Activated naive CD4-positive, alpha-beta T cell treated with anti-CD3 and anti-CD28 coated beads, Interleukin-2, amount 10 ng/mL, durations not matched to agents 7 days and 5 days (primary cell): ENCODE data around the gene MUC5B.
"Not testable (repeated sequence)": the region's sequence is repeated elsewhere in the genome, so short reads cannot be mapped to it uniquely, and the experiment has no call there.

Source experiments
- CTCF ChIA-PET: fragments of 350-600 bp; sonication (Branson Sonifier 250); formaldehyde crosslinking; loops from one replicate; lab custom pipeline; 2021; ENCODE audit warnings: antibody characterized with exemption; lab: Charles Lee
- DNase-seq: peaks from one replicate; pipeline ENCODE4 v3.0.0-alpha.2; 2020
- H3K27ac Mint-ChIP-seq: one replicate; pipeline ENCODE4 v1.8.0; 2021; ENCODE audit warnings: mild to moderate bottlenecking, moderate library complexity, mixed read lengths
- H3K27me3 Mint-ChIP-seq: one replicate; pipeline ENCODE4 v1.8.0; 2021; ENCODE audit warnings: mild to moderate bottlenecking, mixed read lengths
- H3K36me3 Mint-ChIP-seq: one replicate; pipeline ENCODE4 v1.8.0; 2021; ENCODE audit warnings: mixed read lengths
- H3K4me1 Mint-ChIP-seq: one replicate; pipeline ENCODE4 v1.8.0; 2021; ENCODE audit warnings: mixed read lengths
- H3K4me3 Mint-ChIP-seq: one replicate; pipeline ENCODE4 v1.8.0; 2021; ENCODE audit warnings: mild to moderate bottlenecking, moderate library complexity, mixed read lengths
- H3K9me3 Mint-ChIP-seq: one replicate; pipeline ENCODE4 v1.8.0; 2021; ENCODE audit warnings: mixed read lengths

Gene MUC5B

DNA sequence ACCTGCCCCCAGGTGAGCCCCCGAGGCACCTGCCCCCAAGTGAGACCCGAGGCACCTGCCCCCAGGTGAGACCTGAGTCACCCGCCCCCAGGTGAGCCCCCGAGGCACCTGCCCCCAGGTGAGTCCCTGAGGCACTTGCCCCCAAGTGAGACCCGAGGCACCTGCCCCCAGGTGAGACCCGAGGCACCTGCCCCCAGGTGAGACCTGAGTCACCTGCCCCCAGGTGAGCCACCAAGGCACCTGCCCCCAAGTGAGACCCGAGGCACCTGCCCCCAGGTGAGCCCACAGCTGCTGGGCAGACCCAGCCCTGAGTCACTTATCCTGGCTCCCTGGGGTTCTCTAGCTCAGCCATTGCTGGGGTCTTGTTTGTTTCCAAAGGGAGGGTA is 36.2 kb downstream of the MUC5B start:
- no peak overlapping the region for H3K4me3 Mint-ChIP-seq
- no peak for DNase-seq

DNA sequence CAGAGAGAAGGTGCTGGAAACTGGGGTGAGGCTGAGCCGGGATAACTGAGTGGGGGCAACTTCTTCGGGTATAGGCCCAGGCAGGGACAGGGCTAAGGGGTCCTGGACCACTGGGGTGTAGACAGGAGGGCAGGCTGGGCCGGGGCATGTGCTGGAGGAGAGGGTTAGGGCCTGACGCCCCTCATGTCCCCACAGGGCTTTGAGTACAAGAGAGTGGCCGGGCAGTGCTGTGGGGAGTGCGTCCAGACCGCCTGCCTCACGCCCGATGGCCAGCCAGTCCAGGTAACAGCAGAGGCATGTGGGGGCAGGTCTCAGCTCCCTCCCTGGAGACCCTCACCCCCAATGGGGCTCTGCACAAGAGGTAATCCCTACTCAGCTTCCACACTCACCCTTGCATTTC is 36.7 kb downstream of the MUC5B start:
- no peak overlapping the region for H3K27ac Mint-ChIP-seq
- no peaks in the 10 kb centered on the region for H3K27me3 Mint-ChIP-seq

More for the DNA sequence above, 36.2 kb downstream of the MUC5B start:
- Mint-ChIP-seq H3K27me3 (no peaks in the 10 kb centered on the region), H3K4me1 (peaks cover 14% of the 10 kb centered on the region), H3K9me3 (no peaks in the 10 kb centered on the region), H3K36me3 (no peaks in the 10 kb centered on the region), H3K27ac (no peak overlapping the region)
- CTCF ChIA-PET = no interaction called here

DNA sequence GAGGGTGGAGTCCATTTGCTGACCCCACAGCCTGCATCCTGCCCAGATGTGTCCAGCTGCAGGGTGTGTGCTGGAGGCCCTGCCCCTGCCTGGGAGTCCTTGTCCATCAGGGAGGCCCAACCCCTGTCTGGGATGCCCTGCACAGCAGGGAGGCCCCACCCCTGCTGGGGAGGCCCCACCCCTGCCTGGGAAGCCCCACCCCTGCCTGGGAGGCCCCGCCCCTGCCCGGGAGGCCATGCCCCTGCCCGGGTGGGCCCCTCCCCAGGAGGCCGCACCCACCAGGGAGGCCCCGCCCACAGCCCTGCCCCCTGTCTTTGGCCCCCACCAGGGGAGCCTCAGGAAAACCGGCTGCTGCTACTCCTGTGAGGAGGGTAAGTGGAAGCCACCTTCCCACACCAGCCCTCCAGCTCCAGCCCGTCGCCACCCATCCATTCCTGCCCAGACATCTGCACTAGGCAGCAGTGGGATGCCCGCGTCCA is 37.2 kb downstream of the MUC5B start:
- Mint-ChIP-seq H3K27ac (no peak overlapping the region), H3K9me3 (peaks cover 7% of the 10 kb centered on the region), H3K36me3 (peaks cover 4% of the 10 kb centered on the region), H3K4me1 (peaks cover 18% of the 10 kb centered on the region), H3K27me3 (no peaks in the 10 kb centered on the region), H3K4me3 (no peak overlapping the region)
- CTCF ChIA-PET = no interaction called here
- DNase-seq = peak; percentile 44

More for the DNA sequence above, 36.7 kb downstream of the MUC5B start:
- CTCF ChIA-PET = no interaction called here
- DNase-seq = no peak
- peaks cover 18% of the 10 kb centered on the region for H3K4me1 Mint-ChIP-seq
- peaks cover 3% of the 10 kb centered on the region for H3K9me3 Mint-ChIP-seq
- peaks cover 3% of the 10 kb centered on the region for H3K36me3 Mint-ChIP-seq
- H3K4me3 Mint-ChIP-seq = no peak overlapping the region

DNA sequence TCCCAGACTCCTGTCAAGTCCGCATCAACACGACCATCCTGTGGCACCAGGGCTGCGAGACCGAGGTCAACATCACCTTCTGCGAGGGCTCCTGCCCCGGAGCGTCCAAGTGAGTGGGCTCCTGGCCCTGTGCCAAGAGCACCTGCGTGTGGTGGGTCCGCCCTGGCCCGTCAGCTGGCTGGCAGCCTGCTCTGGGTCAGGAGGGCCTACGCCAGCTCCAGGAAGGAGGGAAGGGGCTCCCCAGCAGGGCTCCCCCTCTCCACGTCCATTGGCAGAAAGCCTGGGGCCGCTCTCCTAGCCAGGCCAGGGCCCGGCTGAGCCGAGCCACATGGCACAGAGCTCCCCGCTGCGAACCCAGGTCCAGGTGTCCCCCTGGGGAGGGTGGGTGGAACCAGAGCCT is 37.8 kb downstream of the MUC5B start:
- H3K27ac Mint-ChIP-seq = no peak overlapping the region
- no peak for DNase-seq
- peaks cover 4% of the 10 kb centered on the region for H3K36me3 Mint-ChIP-seq
- peaks cover 18% of the 10 kb centered on the region for H3K4me1 Mint-ChIP-seq
- peaks cover 10% of the 10 kb centered on the region for H3K9me3 Mint-ChIP-seq
- H3K27me3 Mint-ChIP-seq = no peaks in the 10 kb centered on the region
- no peak overlapping the region for H3K4me3 Mint-ChIP-seq
- CTCF ChIA-PET = no interaction called here

DNA sequence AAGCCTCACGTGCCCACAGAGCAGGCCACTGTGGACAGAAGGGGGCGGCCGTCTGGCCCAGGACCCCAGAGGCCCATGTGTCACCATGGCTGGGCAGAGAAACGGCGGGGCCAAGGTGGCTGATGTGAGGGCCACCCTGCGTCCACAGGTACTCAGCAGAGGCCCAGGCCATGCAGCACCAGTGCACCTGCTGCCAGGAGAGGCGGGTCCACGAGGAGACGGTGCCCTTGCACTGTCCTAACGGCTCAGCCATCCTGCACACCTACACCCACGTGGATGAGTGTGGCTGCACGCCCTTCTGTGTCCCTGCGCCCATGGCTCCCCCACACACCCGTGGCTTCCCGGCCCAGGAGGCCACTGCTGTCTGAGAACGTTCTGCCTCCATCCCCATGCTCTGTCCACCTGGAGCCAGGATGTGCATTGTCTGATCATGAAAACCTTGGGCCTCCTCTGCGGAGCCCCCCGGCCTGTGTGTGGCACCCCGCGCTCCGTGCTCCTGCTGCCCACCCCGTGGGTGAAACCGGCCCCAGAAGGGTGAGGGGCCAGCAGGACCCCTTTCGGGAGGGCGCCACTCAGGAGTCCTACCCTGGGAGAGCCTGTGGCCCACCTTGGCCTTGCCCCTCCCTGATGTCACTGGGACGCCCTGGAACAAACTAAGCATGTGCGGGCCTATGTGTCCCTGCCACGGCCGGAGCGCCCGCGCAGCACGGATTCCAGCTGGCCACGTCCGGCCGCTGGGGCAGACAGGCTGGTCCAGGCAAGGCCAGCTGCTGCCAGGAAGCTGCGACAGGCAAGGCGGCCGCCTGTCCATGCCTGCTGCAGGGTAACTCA is 38.6 kb downstream of the MUC5B start:
- no peak for DNase-seq
- CTCF ChIA-PET = no interaction called here
- H3K36me3 Mint-ChIP-seq = peaks cover 4% of the 10 kb centered on the region
- H3K27ac Mint-ChIP-seq = peak overlapping the region; percentile 81
- no peaks in the 10 kb centered on the region for H3K27me3 Mint-ChIP-seq
- peaks cover 18% of the 10 kb centered on the region for H3K4me1 Mint-ChIP-seq
- H3K9me3 Mint-ChIP-seq = peaks cover 10% of the 10 kb centered on the region
- H3K4me3 Mint-ChIP-seq = peak overlapping the region; percentile 68

DNA sequence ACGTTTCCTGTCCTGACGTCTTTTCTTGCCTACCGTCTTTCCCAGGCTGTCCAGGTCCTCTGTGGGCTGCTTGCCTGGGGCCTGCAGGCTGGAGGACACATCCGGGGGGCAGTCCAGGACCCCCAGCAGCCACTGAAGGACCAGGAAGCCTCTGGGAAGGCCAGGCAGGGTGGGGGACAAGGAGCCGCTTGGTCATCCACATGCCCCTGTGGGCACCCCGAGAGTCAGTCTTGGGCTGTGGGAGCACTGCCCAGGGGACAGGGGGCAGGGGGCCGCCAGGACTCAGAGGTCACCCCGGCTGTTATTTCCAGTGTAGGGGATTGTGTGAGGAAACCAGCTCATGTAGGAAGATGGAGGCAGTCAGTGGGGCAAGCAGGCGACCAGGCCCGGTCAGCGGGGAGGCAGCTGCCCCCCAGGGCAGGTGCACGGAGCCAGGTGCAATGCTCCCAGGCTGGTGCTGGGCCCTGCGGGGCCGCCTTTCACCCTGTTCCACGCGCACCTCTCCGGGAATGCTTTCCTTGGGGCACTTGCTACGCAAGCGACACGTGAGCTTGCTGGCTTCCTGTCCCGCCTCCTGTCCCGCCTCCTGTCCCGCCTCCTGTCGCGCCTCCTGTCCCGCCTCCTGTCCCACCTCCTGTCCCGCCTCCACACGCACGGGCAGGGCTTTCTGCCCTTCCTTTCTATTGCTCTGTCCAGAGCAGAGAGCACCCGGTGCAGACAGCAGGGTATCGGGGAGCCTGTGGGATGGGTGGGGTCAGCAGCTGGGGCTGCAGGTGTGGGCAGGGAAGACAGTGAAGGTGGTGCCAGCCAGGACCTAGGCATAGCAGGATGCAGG is 39.5 kb downstream of the MUC5B start:
- no peaks in the 10 kb centered on the region for H3K27me3 Mint-ChIP-seq
- H3K4me1 Mint-ChIP-seq = peaks cover 18% of the 10 kb centered on the region
- DNase-seq = peak; percentile 93
- H3K9me3 Mint-ChIP-seq = peaks cover 10% of the 10 kb centered on the region
- peaks cover 4% of the 10 kb centered on the region for H3K36me3 Mint-ChIP-seq
- H3K4me3 Mint-ChIP-seq = peak overlapping the region; percentile 68
- H3K27ac Mint-ChIP-seq = peak overlapping the region; percentile 82
- CTCF ChIA-PET = interaction anchor here (1.0 kb wide), 1 partner anchor 47 kb away, joined by 3 read pairs; the partner anchor contains the start of gene TOLLIP

DNA sequence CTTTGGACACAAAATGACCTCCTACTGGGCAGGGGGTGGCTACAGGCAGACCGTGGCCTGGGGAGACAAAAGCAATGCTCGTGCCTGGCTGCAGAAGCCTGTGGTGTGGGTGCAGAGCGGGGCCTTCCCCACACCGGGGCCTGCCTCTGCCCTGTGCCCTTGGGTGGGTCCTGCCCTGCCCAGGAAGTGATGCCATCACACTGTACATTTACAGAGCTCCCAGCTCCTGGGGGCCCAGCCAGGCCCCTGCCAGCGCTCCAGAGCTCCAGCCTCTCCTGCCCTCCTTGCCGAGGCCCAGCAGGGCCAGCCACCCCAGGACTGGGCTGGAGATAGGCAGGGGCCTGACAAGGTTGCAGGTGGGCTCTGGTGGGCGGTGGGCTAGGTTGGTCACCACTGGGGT is 40.1 kb downstream of the MUC5B start:
- Mint-ChIP-seq H3K27ac (peak overlapping the region; percentile 82), H3K4me1 (peaks cover 18% of the 10 kb centered on the region), H3K9me3 (peaks cover 10% of the 10 kb centered on the region), H3K27me3 (no peaks in the 10 kb centered on the region), H3K4me3 (peak overlapping the region; percentile 68), H3K36me3 (peaks cover 4% of the 10 kb centered on the region)
- CTCF ChIA-PET = interaction anchor here (1.0 kb wide), 1 partner anchor 46 kb away, joined by 3 read pairs; the partner anchor contains the start of gene TOLLIP
- DNase-seq = no peak

DNA sequence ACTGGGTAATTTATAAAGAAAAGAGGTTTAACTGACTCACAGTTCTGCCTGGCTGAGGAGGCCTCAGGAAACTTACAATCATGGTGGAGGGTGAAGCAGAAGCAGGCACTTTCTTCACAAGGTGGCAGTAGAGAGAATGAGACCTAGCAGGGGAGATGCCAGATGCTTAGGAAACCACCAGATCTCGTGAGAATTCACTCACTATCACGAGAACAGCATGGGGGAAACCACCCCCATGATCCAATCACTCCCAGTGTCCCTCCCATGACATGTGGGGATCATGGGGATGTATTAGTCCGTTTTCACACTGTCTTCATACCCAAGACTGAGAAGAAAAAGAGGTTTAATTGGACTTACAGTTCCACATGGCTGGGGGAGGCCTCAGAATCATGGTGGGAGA is 41.6 kb downstream of the MUC5B start:
- peaks cover 18% of the 10 kb centered on the region for H3K4me1 Mint-ChIP-seq
- H3K27me3 Mint-ChIP-seq, H3K4me3 Mint-ChIP-seq, CTCF ChIA-PET, H3K27ac Mint-ChIP-seq, H3K36me3 Mint-ChIP-seq: not testable (repeated sequence)
- peaks cover 10% of the 10 kb centered on the region for H3K9me3 Mint-ChIP-seq
- peak; percentile 39 for DNase-seq

DNA sequence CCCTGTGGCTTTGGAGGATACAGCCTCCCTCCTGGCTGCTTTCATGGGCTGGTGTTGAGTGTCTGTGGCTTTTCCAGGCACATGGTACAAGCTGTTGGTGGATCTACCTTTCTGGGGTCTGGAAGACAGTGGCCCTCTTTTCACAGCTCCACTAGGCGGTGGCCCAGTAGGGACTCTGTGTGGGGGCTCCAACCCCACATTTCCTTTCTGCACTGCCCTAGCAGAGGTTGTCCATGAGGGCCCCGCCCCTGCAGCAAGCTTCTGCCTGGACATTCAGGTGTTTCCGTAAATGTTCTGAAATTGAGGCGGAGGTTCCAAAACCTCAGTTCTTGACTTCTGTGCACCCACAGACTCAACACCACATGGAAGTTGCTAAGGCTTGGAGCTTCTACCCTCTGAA is 42.6 kb downstream of the MUC5B start:
- peaks cover 10% of the 10 kb centered on the region for H3K9me3 Mint-ChIP-seq
- H3K36me3 Mint-ChIP-seq, H3K27ac Mint-ChIP-seq, H3K27me3 Mint-ChIP-seq, CTCF ChIA-PET, H3K4me3 Mint-ChIP-seq, DNase-seq: not testable (repeated sequence)
- H3K4me1 Mint-ChIP-seq = peaks cover 18% of the 10 kb centered on the region

DNA sequence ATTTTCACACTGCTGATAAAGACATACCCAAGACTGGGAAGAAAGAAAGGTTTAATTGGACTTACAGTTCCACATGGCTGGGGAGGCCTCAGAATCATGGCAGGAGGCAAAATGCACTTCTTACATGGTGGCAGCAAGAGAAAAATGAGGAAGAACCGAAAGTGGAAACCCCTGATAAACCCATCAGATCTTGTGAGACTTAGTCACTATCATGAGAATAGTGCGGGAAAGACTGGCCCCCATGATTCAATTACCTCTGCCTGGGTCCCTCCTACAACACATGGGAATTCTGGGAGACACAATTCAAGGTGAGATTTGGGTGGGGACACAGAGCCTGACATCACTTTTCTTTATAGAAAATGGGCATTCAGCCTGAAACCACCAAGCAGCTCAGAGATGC is 44.1 kb downstream of the MUC5B start:
- H3K4me3 Mint-ChIP-seq, H3K27ac Mint-ChIP-seq, CTCF ChIA-PET, DNase-seq, H3K36me3 Mint-ChIP-seq, H3K27me3 Mint-ChIP-seq: not testable (repeated sequence)
- Mint-ChIP-seq H3K4me1 (peaks cover 17% of the 10 kb centered on the region), H3K9me3 (peaks cover 10% of the 10 kb centered on the region)

DNA sequence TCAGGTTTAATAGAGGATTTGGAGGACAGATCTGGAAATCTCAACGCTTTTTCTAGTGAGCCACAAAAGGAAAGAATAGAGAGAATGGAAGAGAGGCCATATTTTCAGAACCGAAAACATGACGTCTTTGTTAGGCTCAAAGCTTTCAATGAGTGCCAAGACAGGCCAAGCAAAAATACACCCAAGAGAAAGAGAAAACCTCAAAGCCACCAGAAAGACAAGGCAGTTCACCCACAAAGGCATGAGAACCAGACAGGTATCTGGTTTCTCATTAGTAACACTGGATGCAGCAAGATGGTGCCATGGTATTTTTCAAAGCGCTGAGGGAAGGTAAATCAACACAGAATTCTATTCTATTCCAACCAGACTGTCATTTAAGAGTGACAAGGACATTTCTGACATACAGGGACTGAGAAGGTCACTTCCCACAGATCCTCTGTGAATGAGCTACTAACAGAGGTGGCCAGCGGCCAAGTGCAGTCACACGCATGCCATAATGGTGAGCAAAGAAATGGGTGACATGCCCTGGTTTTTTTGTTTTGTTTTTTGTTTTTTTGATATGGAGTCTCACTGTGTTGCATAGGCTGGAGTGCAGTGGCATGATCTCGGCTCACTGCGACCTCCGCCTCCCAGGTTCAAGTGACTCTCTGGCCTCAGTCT is 44.7 kb downstream of the MUC5B start:
- H3K36me3 Mint-ChIP-seq = peaks cover 4% of the 10 kb centered on the region
- H3K27me3 Mint-ChIP-seq = peaks cover 5% of the 10 kb centered on the region
- CTCF ChIA-PET = no interaction called here
- peaks cover 12% of the 10 kb centered on the region for H3K4me1 Mint-ChIP-seq
- H3K4me3 Mint-ChIP-seq = no peak overlapping the region
- peaks cover 10% of the 10 kb centered on the region for H3K9me3 Mint-ChIP-seq
- DNase-seq = no peak
- no peak overlapping the region for H3K27ac Mint-ChIP-seq

DNA sequence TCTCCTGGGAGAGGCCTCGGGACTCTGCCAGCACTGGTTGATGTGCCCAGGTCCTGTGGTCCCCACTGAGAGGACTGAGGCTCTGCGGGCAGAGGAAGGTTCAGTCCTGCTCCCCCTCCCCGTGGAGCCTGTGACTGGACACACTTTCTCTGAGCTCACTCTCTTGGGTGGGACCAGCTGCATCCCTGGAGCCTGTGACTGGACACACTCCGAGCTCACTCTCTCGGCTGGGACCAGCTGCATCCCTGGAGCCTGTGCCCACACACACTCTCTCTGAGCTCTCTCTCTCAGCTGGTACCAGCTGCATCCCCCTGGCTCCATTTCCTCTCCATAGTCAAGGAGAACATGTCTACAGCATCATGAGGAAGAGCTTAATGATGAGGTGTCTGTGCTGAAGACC is 47.1 kb downstream of the MUC5B start:
- no peak for DNase-seq
- no peaks in the 10 kb centered on the region for H3K36me3 Mint-ChIP-seq
- CTCF ChIA-PET = interaction anchor here (1.0 kb wide), 1 partner anchor 245 kb away, joined by 3 read pairs; no protein-coding TSS in a partner anchor
- H3K27ac Mint-ChIP-seq = no peak overlapping the region
- peaks cover 5% of the 10 kb centered on the region for H3K27me3 Mint-ChIP-seq
- no peak overlapping the region for H3K4me3 Mint-ChIP-seq
- peaks cover 4% of the 10 kb centered on the region for H3K9me3 Mint-ChIP-seq
- H3K4me1 Mint-ChIP-seq = no peaks in the 10 kb centered on the region

DNA sequence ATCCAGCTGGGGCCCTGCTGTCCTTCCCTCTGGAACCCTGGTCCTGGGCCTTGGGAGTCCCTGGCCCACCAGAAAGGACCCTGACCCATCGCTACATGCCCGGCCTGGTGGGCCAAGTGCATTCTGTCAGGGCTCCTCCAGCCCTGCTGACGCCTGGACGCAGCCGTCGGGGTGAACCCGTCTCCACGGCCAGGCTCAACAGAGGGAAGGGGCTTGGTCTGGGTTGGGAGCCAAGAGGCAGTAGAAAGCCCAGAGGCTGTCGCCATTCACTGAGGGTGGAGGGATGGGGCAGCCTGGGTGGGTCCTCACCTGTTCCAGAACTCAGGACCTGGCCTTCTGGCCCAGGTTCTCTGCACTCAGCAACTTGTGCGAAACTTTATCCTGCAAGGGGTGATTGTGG is 47.6 kb downstream of the MUC5B start:
- Mint-ChIP-seq H3K4me1 (no peaks in the 10 kb centered on the region), H3K9me3 (peaks cover under 1% of the 10 kb centered on the region), H3K27ac (no peak overlapping the region), H3K36me3 (no peaks in the 10 kb centered on the region), H3K4me3 (no peak overlapping the region), H3K27me3 (peaks cover 5% of the 10 kb centered on the region)
- CTCF ChIA-PET = no interaction called here
- no peak for DNase-seq

DNA sequence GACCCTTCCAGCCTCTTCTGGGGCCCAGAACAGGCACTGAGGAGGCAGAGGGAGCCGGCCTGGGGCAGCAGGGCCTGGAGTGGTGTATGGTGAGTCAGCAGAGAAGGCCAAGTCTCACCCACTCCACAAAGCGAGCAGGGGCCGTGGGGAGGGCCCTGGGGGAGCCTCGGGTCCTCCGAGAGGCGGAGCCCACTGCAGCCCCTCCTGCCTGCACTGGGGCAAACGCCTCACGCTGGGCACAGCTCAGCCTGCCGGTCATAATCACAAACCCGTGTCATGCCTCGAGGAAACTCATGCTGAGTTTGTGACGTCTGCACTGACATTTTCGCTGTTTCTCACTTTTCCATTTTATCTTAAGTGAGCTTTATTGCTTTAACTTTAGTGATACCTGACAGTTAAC is 48.1 kb downstream of the MUC5B start:
- no peak overlapping the region for H3K4me3 Mint-ChIP-seq
- no peaks in the 10 kb centered on the region for H3K36me3 Mint-ChIP-seq
- H3K27ac Mint-ChIP-seq = no peak overlapping the region
- no peaks in the 10 kb centered on the region for H3K4me1 Mint-ChIP-seq
- no peaks in the 10 kb centered on the region for H3K9me3 Mint-ChIP-seq
- H3K27me3 Mint-ChIP-seq = peaks cover 5% of the 10 kb centered on the region
- no peak for DNase-seq
- CTCF ChIA-PET = no interaction called here
